ENCODE results near the gene ZBED1.
A peak's percentile ranks its signal among the peaks of the same experiment; 100 is the strongest.

Gene ZBED1

DNA sequence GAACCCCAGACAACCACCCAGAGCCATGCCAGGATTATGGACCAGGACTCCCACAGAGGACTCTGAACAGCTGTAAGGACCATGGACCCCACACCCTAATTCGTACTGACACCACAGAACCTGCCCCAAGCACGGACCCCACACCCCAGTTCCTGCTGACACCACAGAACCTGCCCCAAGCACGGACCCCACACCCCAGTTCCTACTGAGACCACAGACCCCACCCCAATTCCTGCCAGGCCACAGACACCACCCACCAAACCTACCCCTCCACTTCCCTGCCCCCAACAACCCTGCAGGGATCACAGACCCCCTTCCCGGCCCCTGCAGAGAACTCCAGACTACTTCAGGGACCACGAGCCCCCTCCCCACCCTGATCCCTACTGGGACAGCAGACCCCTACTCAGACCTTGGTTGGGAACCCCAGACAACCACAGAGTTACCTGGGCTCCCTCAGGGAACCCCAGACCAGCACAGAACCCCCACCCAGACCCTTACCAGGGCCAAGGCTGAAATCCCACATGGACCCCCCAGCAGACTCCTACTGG lies 1.4 kb upstream of the ZBED1 start:
- DNase-seq (ENCODE audit: low read depth): no peak
- H3K4me3 ChIP-seq (ENCODE audit: low read depth, low read length): no peak overlapping the region

DNA sequence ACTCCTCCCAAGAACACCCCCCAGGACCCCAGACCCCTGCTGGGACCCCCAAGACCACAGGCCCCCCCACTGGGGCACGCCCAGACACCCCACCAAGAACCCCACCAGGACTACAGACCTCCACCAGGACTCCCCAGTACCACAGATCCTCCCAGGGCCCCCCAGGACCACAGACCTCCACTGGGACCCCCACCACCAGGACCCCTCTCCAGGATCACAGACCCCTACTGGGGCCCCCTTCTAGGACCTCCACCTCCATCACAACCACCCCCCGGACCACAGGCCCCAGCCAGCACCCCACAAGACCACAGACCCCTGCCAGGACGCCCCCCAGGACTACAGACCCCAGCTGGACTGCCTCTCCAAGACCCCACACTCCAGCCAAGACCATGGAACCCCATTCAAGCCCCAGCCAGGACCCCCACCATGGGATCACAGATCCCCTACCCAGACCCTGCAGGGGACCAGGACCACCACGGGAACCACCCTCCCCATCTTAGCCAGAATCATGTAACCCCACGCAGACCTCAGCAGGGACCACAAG lies 855 bp upstream of the ZBED1 start:
- no peak overlapping the region for H3K4me3 ChIP-seq (ENCODE audit: low read depth, low read length)
- TF ChIP-seq MYC (IDR thresholded peaks at IDR 0.05; ENCODE audit: low read depth, low read length) (no peak), POLR2A (IDR thresholded peaks at IDR 0.05; ENCODE audit: extremely low read depth, insufficient read length) (no peak)
- TF ChIP-seq, protein P1, sequence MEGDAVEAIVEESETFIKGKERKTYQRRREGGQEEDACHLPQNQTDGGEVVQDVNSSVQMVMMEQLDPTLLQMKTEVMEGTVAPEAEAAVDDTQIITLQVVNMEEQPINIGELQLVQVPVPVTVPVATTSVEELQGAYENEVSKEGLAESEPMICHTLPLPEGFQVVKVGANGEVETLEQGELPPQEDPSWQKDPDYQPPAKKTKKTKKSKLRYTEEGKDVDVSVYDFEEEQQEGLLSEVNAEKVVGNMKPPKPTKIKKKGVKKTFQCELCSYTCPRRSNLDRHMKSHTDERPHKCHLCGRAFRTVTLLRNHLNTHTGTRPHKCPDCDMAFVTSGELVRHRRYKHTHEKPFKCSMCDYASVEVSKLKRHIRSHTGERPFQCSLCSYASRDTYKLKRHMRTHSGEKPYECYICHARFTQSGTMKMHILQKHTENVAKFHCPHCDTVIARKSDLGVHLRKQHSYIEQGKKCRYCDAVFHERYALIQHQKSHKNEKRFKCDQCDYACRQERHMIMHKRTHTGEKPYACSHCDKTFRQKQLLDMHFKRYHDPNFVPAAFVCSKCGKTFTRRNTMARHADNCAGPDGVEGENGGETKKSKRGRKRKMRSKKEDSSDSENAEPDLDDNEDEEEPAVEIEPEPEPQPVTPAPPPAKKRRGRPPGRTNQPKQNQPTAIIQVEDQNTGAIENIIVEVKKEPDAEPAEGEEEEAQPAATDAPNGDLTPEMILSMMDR (IDR thresholded peaks at IDR 0.05; ENCODE audit: low read depth, low read length): no peak
- TF ChIP-seq, protein P2, sequence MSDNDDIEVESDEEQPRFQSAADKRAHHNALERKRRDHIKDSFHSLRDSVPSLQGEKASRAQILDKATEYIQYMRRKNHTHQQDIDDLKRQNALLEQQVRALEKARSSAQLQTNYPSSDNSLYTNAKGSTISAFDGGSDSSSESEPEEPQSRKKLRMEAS (IDR thresholded peaks at IDR 0.05; ENCODE audit: low read depth, low read length): no peak
- no peak for DNase-seq (ENCODE audit: low read depth)

More for the DNA sequence above, 1.4 kb upstream of the ZBED1 start:
- TF ChIP-seq, protein P1 (IDR thresholded peaks at IDR 0.05; ENCODE audit: low read depth, low read length): no peak
- no peak for TF ChIP-seq POLR2A (IDR thresholded peaks at IDR 0.05; ENCODE audit: extremely low read depth, insufficient read length)

DNA sequence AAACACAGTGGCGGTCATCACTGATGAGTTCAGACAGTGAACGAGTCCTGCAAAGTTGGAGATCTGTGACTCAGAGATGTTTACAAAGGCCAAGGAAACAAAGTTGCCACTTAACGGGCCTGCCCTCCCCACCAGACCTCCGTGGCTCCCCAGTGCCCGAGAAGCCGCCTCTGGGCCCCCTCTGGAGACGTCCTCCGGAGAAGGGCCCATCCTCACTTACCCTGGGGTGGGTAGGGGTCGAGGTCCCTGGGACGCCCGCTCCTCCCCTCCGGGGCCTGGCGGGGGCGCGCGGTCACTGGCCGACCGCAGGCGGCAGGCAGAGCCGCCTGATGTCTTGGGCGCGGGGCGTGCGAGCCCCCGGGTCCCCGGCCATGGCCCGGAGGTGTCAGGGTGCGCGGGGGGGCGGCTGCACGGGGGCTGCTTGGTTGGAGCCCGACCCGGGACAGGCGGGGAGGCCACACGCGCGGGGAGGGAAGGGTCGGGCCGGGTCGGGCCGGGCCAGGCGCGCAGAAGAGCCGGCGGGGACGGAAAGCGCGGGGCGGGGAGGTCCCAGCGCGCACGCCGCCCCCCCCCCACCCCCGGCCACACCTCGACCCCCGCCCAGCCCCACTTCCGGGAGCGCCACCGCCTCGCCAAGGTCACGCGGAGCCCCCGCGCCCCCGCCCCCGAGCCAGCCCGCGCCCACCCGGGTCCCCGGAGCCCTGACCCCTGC lies 529 bp downstream of the ZBED1 start:
- TF ChIP-seq MYC (IDR thresholded peaks at IDR 0.05; ENCODE audit: low read depth, low read length): no peak
- TF ChIP-seq, protein P1 (IDR thresholded peaks at IDR 0.05; ENCODE audit: low read depth, low read length): no peak
- TF ChIP-seq POLR2A (IDR thresholded peaks at IDR 0.05; ENCODE audit: extremely low read depth, insufficient read length): no peak
- TF ChIP-seq, protein P2 (IDR thresholded peaks at IDR 0.05; ENCODE audit: low read depth, low read length): no peak
- H3K4me3 ChIP-seq (ENCODE audit: low read depth, low read length): peak overlapping the region; percentile 64
- DNase-seq (ENCODE audit: low read depth): peak; percentile 45

DNA sequence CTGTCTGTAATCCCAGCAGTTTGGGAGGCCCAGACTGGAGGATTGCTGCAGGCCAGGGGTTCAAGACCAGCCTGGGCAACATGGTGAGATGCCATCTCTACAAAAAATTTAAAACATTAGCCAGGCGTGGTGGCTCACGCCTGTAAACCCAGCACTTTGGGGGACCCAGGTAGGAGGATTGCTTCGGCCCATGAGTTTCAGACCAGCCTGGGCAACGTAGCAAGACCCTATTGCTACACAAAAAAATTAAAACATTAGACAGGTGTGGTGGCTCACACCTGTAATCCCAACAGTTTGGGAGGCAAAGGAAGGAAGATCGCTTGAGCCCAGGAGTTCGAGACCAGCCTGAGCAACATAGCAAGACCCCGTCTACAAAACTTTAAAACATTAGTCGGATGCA lies 1.3 kb downstream of the ZBED1 start:
- peak overlapping the region; percentile 64 for H3K4me3 ChIP-seq (ENCODE audit: low read depth, low read length)
- DNase-seq (ENCODE audit: low read depth): no peak
- TF ChIP-seq POLR2A (IDR thresholded peaks at IDR 0.05; ENCODE audit: extremely low read depth, insufficient read length) (no peak), MYC (IDR thresholded peaks at IDR 0.05; ENCODE audit: low read depth, low read length) (no peak)
- TF ChIP-seq, protein P1 (IDR thresholded peaks at IDR 0.05; ENCODE audit: low read depth, low read length): no peak
- TF ChIP-seq, protein P2 (IDR thresholded peaks at IDR 0.05; ENCODE audit: low read depth, low read length): no peak

DNA sequence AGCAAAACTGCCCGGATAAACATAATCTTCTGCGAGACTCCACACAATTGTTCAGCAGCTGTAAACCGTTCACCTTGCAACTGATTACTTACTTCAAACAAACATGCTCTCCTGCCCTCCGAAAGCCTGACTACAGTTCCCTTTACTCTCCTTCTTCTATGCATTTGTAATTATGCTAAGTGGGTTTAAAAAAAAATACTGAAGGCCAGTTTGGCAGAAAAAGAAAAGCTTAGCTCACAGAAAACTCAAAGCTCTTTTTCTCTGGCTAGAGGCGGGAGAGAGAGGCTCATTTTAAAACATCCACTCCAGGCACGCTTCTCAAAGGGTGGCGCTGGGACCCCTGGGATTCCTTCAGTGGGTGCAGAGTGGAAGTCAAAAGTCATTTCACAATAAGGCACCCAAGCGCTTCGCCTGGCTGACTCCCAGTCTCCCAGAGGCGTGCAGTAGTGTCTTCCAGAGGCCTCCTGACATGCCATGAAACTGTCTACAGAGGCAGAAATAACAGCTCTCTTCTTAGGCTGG lies 1.9 kb downstream of the ZBED1 start:
- TF ChIP-seq, protein P2 (IDR thresholded peaks at IDR 0.05; ENCODE audit: low read depth, low read length): no peak
- no peak for TF ChIP-seq MYC (IDR thresholded peaks at IDR 0.05; ENCODE audit: low read depth, low read length)
- TF ChIP-seq, protein P1 (IDR thresholded peaks at IDR 0.05; ENCODE audit: low read depth, low read length): no peak
- TF ChIP-seq POLR2A (IDR thresholded peaks at IDR 0.05; ENCODE audit: extremely low read depth, insufficient read length): no peak
- DNase-seq (ENCODE audit: low read depth): peak; percentile 78
- H3K4me3 ChIP-seq (ENCODE audit: low read depth, low read length): peak overlapping the region; percentile 64

All from NB4 (cell line).